ENCODE data around the gene OPTN. TPM values are rescaled to one million over a fixed set of nuclear protein-coding genes. Genes with fewer than 3 reads are reported as not detected.

OPTN gene
- total RNA-seq, 1 donor from 2014 or later = 90.6 TPM

DNA sequence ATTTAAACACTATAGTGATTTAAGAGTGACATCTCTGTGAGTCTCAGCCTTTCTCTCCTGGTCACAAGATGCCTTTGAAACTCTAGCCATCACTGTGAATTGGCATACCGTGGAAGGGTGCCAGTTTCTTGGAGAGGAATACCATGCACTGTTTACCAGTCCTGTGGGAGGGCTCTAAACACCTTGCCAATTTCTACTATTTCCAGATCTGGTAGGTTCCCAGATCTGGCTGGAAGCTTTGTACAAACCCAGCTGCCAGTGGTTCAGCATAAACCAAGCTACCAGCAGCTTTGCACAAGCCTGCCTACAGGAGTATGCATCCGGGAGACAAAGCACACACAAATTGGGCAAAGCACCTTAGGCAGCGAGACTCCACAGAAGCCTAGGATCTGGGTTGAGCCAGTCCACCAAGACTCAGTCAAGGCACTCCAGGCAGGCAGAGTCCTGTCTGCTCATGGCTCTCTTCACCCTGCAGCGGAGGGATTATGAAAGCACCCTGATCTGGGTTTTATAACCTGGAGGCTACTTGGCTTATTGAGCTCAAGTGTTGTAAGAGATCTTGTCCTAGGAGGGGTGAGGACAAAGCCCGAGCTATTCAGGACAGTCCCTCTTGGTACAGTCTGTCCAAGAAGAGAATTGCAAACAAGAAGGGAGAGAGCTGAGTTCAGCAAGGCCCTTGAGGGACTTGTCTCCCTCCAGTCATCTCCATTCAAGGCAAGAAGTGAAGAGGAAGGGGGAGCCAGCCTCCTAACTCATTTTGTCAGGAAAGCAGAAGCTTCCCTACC, 85.0 kb downstream of the OPTN start:
- no peak for DNase-seq
- Mint-ChIP-seq H3K9me3 (ENCODE audit: unreplicated experiment) (no peaks in the 10 kb centered on the region), H3K27ac (ENCODE audit: unreplicated experiment) (no peak overlapping the region), H3K36me3 (ENCODE audit: unreplicated experiment) (peaks cover 4% of the 10 kb centered on the region), H3K4me1 (ENCODE audit: low read depth, unreplicated experiment) (no peaks in the 10 kb centered on the region), H3K4me3 (ENCODE audit: unreplicated experiment) (no peak overlapping the region), H3K27me3 (ENCODE audit: unreplicated experiment) (peaks cover 4% of the 10 kb centered on the region)
- TF ChIP-seq, protein P1, sequence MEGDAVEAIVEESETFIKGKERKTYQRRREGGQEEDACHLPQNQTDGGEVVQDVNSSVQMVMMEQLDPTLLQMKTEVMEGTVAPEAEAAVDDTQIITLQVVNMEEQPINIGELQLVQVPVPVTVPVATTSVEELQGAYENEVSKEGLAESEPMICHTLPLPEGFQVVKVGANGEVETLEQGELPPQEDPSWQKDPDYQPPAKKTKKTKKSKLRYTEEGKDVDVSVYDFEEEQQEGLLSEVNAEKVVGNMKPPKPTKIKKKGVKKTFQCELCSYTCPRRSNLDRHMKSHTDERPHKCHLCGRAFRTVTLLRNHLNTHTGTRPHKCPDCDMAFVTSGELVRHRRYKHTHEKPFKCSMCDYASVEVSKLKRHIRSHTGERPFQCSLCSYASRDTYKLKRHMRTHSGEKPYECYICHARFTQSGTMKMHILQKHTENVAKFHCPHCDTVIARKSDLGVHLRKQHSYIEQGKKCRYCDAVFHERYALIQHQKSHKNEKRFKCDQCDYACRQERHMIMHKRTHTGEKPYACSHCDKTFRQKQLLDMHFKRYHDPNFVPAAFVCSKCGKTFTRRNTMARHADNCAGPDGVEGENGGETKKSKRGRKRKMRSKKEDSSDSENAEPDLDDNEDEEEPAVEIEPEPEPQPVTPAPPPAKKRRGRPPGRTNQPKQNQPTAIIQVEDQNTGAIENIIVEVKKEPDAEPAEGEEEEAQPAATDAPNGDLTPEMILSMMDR (IDR thresholded peaks at IDR 0.05; ENCODE audit: partially characterized antibody, unreplicated experiment) = no peak

DNA sequence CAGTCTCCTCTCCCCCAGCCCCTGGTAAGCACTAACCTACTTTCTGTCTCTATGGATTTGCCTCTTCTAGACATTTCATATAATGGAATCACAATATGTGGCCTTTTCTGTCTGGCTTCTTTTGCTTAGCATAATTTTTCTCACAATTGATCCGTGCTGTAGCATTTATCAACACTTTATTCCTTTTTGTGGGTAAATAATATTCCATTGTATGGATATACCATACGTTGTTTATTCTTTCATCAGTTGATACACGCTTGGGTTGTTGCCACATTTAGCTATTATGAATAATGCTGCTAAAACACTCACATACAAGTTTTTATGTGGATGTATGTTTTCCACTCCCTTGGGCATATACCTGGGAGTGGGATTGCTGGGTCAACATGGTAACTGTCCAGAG, 87.2 kb downstream of the OPTN start:
- Mint-ChIP-seq H3K4me3 (ENCODE audit: unreplicated experiment) (no peak overlapping the region), H3K27me3 (ENCODE audit: unreplicated experiment) (peaks cover 4% of the 10 kb centered on the region)

More for the DNA sequence above, 87.2 kb downstream of the OPTN start:
- no peak for DNase-seq
- peaks cover 4% of the 10 kb centered on the region for H3K36me3 Mint-ChIP-seq (ENCODE audit: unreplicated experiment)
- TF ChIP-seq, protein P1 (IDR thresholded peaks at IDR 0.05; ENCODE audit: partially characterized antibody, unreplicated experiment) = no peak
- H3K4me1 Mint-ChIP-seq (ENCODE audit: low read depth, unreplicated experiment) = no peaks in the 10 kb centered on the region
- no peak overlapping the region for H3K27ac Mint-ChIP-seq (ENCODE audit: unreplicated experiment)
- H3K9me3 Mint-ChIP-seq (ENCODE audit: unreplicated experiment) = no peaks in the 10 kb centered on the region

Other genes with a start within 250 kb of the OPTN start
- gene CCDC3, start 98.5 kb upstream of the OPTN start, total RNA-seq (ENCODE audit: unreplicated experiment) = 13.8 TPM
- 5.0 TPM for gene MCM10, start 61.4 kb downstream of the OPTN start, total RNA-seq (ENCODE audit: unreplicated experiment)
- gene UCMA, start 134.2 kb downstream of the OPTN start, total RNA-seq (ENCODE audit: unreplicated experiment) = not detected
- 20.4 TPM for gene PHYH, start 199.9 kb downstream of the OPTN start, total RNA-seq (ENCODE audit: unreplicated experiment)
- 51.1 TPM for gene SEPHS1, start 248.1 kb downstream of the OPTN start, total RNA-seq (ENCODE audit: unreplicated experiment)